HG03064 (cell line): ENCODE data around the gene LRRC75A.
"Not testable (repeated sequence)": the region's sequence is repeated elsewhere in the genome, so short reads cannot be mapped to it uniquely, and the experiment has no call there.

ENCODE experiments used
- ATAC-seq: cut with Tn5 transposase; IDR thresholded peaks from one replicate; pipeline ENCODE4 v1.9.1; 2021; ENCODE audit warnings: low read depth; ENCODE audit not compliant: unreplicated experiment

LRRC75A gene

GRCh38 chr17:16491703-16492612 lies at the start of gene LRRC75A:
Gene LRRC75A, minus strand, starts transcription at chr17:16492193. Its CDS starts 203 bp downstream, at chr17:16491990.
- no peak for ATAC-seq

- ATAC-seq, result no peak
Observed at GRCh38 chr17:16537130-16537458, 45.1 kb upstream of the LRRC75A start.

GRCh38 chr17:16534236-16534635 lies 42.2 kb upstream of the LRRC75A start:
- no peak for ATAC-seq

GRCh38 chr17:16529906-16530305 lies 37.9 kb upstream of the LRRC75A start:
- ATAC-seq, result no peak

- ATAC-seq, result no peak
Observed at GRCh38 chr17:16527298-16527697, 35.3 kb upstream of the LRRC75A start.

GRCh38 chr17:16525556-16525955 lies 33.6 kb upstream of the LRRC75A start:
- ATAC-seq, result not testable (repeated sequence)

- ATAC-seq, result no peak
Observed at GRCh38 chr17:16521070-16521727, 29.2 kb upstream of the LRRC75A start.

GRCh38 chr17:16519021-16519420 lies 27.0 kb upstream of the LRRC75A start:
- no peak for ATAC-seq

GRCh38 chr17:16517477-16517876 lies 25.5 kb upstream of the LRRC75A start:
- ATAC-seq, result no peak

GRCh38 chr17:16516594-16517051 lies 24.6 kb upstream of the LRRC75A start:
- no peak for ATAC-seq

GRCh38 chr17:16515933-16516332 lies 23.9 kb upstream of the LRRC75A start:
- no peak for ATAC-seq

GRCh38 chr17:16513873-16514272 lies 21.9 kb upstream of the LRRC75A start:
- ATAC-seq, result no peak

GRCh38 chr17:16512011-16512410 lies 20.0 kb upstream of the LRRC75A start:
- no peak for ATAC-seq

- ATAC-seq, result no peak
Observed at GRCh38 chr17:16511593-16511992, 19.6 kb upstream of the LRRC75A start.

GRCh38 chr17:16507918-16508533 lies 16.0 kb upstream of the LRRC75A start:
- no peak for ATAC-seq

- ATAC-seq, result no peak
Observed at GRCh38 chr17:16506188-16506587, 14.2 kb upstream of the LRRC75A start.

GRCh38 chr17:16504984-16505383 lies 13.0 kb upstream of the LRRC75A start:
- ATAC-seq, result no peak

GRCh38 chr17:16496820-16497489 lies 5.0 kb upstream of the LRRC75A start:
- ATAC-seq, result no peak

GRCh38 chr17:16495980-16496819 lies 4.2 kb upstream of the LRRC75A start:
- no peak for ATAC-seq

- ATAC-seq, result no peak
Observed at GRCh38 chr17:16495561-16495960, 3.6 kb upstream of the LRRC75A start.
